BJ (cell line): ENCODE measurements around the gene SYNRG. TPM values are rescaled to one million over a fixed set of nuclear protein-coding genes. Genes with fewer than 3 reads are reported as not detected.

ENCODE experiments used
- CTCF ChIA-PET: fragments of 350-600 bp; formaldehyde crosslinking; extraction: SDS; loops from one replicate; lab custom pipeline; 2021; ENCODE audit warnings: antibody characterized with exemption, inconsistent platforms; lab: Yijun Ruan, JAX
- POLR2A ChIA-PET: fragments of 300-600 bp; sonication (Branson Sonifier 250); formaldehyde crosslinking; extraction: SDS; loops from one replicate; lab custom pipeline; 2021; ENCODE audit warnings: antibody characterized with exemption; lab: Charles Lee
- DNase-seq: peaks from one replicate; pipeline ENCODE4 v3.0.0-alpha.2; 2011; ENCODE audit warnings: low read depth
- H3K27me3 ChIP-seq: 2 replicates; pipeline ENCODE4 v1.6.0; 2011; ENCODE audit warnings: low read length; ENCODE audit not compliant: control insufficient read depth, insufficient read depth
- H3K36me3 ChIP-seq: 2 replicates; pipeline ENCODE4 v1.5.1; 2011; ENCODE audit warnings: low read length; ENCODE audit not compliant: control insufficient read depth, insufficient read depth
- H3K4me3 ChIP-seq: 2 replicates; pipeline ENCODE4 v1.5.1; 2011; ENCODE audit warnings: low read depth, mild to moderate bottlenecking, control low read depth, low read length
- polyA plus RNA-seq: library from polyadenylated mRNA; depleted of rRNA; stranded (reverse); fragments of >200 nt; gene quantifications from 2 replicates; pipeline ENCODE4 v1.2.3, GENCODE V29; 2011; rRNA removed
- small RNA-seq: library from RNA; depleted of rRNA; stranded (forward); fragments of <200 nt; gene quantifications from one replicate; pipeline ENCODE3, GENCODE V24; 2012; ENCODE audit warnings: low replicate concordance, low read depth; ENCODE audit not compliant: insufficient read length
- TF ChIP-seq, protein P1 (sequence below): IDR thresholded peaks from 2 replicates; pipeline ENCODE4 v1.5.1; 2011; ENCODE audit warnings: low read depth, mild to moderate bottlenecking, control low read depth, inconsistent platforms, low read length, moderate library complexity; ENCODE audit not compliant: insufficient read depth

Gene SYNRG
- polyA plus RNA-seq, 1 experiment = 10.2 TPM

DNA sequence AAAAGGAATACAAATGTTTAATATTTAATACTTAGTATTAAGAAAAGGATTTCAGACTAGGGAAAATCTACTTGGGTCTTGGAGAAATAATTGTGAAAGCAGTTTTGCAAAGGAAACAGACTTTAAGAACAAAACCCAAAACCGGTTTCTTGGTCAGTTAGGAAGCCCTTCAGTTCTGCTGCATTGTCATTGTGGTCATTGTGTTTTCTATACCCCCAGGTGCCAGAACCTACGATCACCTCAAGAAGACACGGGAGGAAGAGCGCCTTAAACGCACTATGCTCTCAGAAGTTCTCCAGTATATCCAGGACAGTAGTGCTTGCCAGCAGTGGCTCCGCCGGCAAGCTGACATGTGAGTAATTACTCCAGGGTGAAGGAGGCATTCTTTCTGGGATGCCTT lies 139.0 kb downstream of the SYNRG start:
- TF ChIP-seq, protein P1, sequence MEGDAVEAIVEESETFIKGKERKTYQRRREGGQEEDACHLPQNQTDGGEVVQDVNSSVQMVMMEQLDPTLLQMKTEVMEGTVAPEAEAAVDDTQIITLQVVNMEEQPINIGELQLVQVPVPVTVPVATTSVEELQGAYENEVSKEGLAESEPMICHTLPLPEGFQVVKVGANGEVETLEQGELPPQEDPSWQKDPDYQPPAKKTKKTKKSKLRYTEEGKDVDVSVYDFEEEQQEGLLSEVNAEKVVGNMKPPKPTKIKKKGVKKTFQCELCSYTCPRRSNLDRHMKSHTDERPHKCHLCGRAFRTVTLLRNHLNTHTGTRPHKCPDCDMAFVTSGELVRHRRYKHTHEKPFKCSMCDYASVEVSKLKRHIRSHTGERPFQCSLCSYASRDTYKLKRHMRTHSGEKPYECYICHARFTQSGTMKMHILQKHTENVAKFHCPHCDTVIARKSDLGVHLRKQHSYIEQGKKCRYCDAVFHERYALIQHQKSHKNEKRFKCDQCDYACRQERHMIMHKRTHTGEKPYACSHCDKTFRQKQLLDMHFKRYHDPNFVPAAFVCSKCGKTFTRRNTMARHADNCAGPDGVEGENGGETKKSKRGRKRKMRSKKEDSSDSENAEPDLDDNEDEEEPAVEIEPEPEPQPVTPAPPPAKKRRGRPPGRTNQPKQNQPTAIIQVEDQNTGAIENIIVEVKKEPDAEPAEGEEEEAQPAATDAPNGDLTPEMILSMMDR = no peak
- DNase-seq = no peak

DNA sequence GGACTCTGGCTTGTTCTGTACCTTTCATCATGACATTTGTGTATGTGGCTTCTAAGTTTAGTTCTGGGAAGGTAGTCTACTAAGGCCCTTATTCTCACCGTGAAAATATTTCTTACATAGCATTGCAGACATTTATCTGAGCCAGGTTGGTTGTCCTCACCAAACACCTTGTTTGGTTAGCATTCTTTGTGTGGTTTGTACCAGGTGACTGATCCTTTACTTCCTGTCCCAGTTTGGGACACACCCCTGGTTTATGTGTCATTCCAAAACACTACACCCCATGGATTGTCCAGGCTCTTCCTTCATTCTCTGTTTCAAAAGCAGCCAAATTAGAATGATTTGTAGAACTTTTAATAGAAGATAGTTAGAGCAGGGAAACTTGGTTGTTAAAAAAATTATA lies 142.7 kb downstream of the SYNRG start:
- Histone ChIP-seq H3K36me3 (peaks cover 3% of the 10 kb centered on the region), H3K4me3 (no peak overlapping the region), H3K27me3 (no peaks in the 10 kb centered on the region)
- TF ChIP-seq, protein P1 = no peak
- DNase-seq = no peak
- CTCF ChIA-PET = interaction anchor here (1.1 to 2.2 kb wide), 2 partner anchors 10 to 62 kb away, joined by 3 to 7 read pairs; no protein-coding TSS in a partner anchor
- POLR2A ChIA-PET = no interaction called here

More for the DNA sequence above, 139.0 kb downstream of the SYNRG start:
- ChIA-PET POLR2A (no interaction called here), CTCF (no interaction called here)
- Histone ChIP-seq H3K27me3 (no peaks in the 10 kb centered on the region), H3K4me3 (no peak overlapping the region), H3K36me3 (peaks cover 11% of the 10 kb centered on the region)

DNA sequence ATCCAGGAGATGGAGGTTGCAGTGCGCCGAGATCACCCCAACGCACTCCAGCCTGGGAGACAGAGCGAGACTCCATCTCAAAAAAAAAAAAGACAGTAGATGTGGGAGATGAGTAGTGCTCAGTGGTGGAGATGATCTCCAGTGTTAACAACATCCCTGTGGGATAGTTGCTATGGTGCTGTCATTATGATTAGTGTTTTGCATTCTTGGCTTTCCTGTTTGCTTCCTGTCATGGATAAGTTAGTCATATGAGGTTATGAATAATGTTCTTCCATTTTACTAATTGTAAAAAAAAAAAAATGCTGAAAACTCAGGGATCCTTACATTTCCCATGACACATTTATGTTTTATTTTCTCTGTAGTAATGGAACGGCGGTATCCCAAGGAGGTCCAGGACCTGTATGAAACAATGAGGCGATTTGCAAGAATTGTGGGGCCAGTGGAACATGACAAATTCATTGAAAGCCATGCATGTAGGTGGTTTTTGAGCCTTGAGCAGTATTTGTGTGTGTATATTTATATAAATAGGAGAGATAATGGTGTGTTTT lies 144.1 kb downstream of the SYNRG start:
- DNase-seq = no peak
- H3K4me3 ChIP-seq = no peak overlapping the region
- TF ChIP-seq, protein P1 = no peak
- H3K27me3 ChIP-seq = no peaks in the 10 kb centered on the region
- peaks cover under 1% of the 10 kb centered on the region; the same call in 1 of the 2 replicates for H3K36me3 ChIP-seq
- ChIA-PET POLR2A (no interaction called here), CTCF (interaction anchor here (1.1 to 2.2 kb wide), 2 partner anchors 12 to 61 kb away, joined by 3 to 7 read pairs; no protein-coding TSS in a partner anchor)

Small RNA genes lying within 50 kb of the gene (small RNA-seq; reads per million reads assigned to genes)
- gene MIR378J = not detected

Other genes starting within 250 kb of the SYNRG start
- gene C17orf78, start 233.4 kb downstream of the SYNRG start, polyA plus RNA-seq = not detected in 2 replicates
- 26.9 and 32.4 TPM in 2 replicates for gene ACACA, start 202.6 kb downstream of the SYNRG start, polyA plus RNA-seq
- gene TADA2A, start 202.5 kb downstream of the SYNRG start, polyA plus RNA-seq = 13.6 and 19.3 TPM in 2 replicates
- 123 and 152 TPM in 2 replicates for gene DUSP14, start 119.5 kb downstream of the SYNRG start, polyA plus RNA-seq
- 14.7 and 24.4 TPM in 2 replicates for gene DDX52, start 34.0 kb upstream of the SYNRG start, polyA plus RNA-seq
- gene HNF1B, start 135.6 kb upstream of the SYNRG start, polyA plus RNA-seq = not detected in 2 replicates